Measurements from ENCODE around the gene BCL6. TPM values are rescaled to one million over a fixed set of nuclear protein-coding genes. Genes with fewer than 3 reads are reported as not detected.
A peak's percentile ranks its signal among the peaks of the same experiment; 100 is the strongest.

The BCL6 gene
- total RNA-seq, 1 donor from 2014 or later = 29.2 TPM

- no peaks in the 10 kb centered on the region for H3K9me3 Mint-ChIP-seq
- no peaks in the 10 kb centered on the region for H3K27me3 Mint-ChIP-seq (ENCODE audit: low read depth)
- peak overlapping the region; percentile 49 for H3K4me3 Mint-ChIP-seq
- H3K36me3 Mint-ChIP-seq = no peaks in the 10 kb centered on the region
- peak; percentile 87 to 96 for DNase-seq (ENCODE audit: low spot score in 2 of 2, unreplicated experiment in 2 of 2)
- peak; percentile 95 for TF ChIP-seq CTCF (IDR thresholded peaks at IDR 0.05; ENCODE audit: unreplicated experiment)
- peaks cover 63% of the 10 kb centered on the region for H3K4me1 Mint-ChIP-seq
- H3K27ac Mint-ChIP-seq = peak overlapping the region; percentile 100
Observed at GRCh38 chr3:187748050-187748481, 2.8 kb upstream of the BCL6 start.

GRCh38 chr3:187747506-187747905 lies 2.2 kb upstream of the BCL6 start:
- no peaks in the 10 kb centered on the region for H3K27me3 Mint-ChIP-seq (ENCODE audit: low read depth)
- peak overlapping the region; percentile 100 for H3K27ac Mint-ChIP-seq
- H3K4me3 Mint-ChIP-seq = no peak overlapping the region
- no peaks in the 10 kb centered on the region for H3K9me3 Mint-ChIP-seq
- no peaks in the 10 kb centered on the region for H3K36me3 Mint-ChIP-seq
- H3K4me1 Mint-ChIP-seq = peaks cover 68% of the 10 kb centered on the region
- no peak for TF ChIP-seq CTCF (IDR thresholded peaks at IDR 0.05; ENCODE audit: unreplicated experiment)
- DNase-seq (ENCODE audit: low spot score in 2 of 2, unreplicated experiment in 2 of 2) = no peak

GRCh38 chr3:187746442-187747281 lies 1.4 kb upstream of the BCL6 start:
- Mint-ChIP-seq H3K27ac (peak overlapping the region; percentile 100), H3K4me1 (peaks cover 76% of the 10 kb centered on the region), H3K27me3 (ENCODE audit: low read depth) (no peaks in the 10 kb centered on the region), H3K9me3 (no peaks in the 10 kb centered on the region), H3K36me3 (no peaks in the 10 kb centered on the region), H3K4me3 (peak overlapping the region; percentile 95)
- no peak for DNase-seq (ENCODE audit: low spot score in 2 of 2, unreplicated experiment in 2 of 2)
- no peak for TF ChIP-seq CTCF (IDR thresholded peaks at IDR 0.05; ENCODE audit: unreplicated experiment)

GRCh38 chr3:187746059-187746441 lies 782 bp upstream of the BCL6 start:
- no peak for DNase-seq (ENCODE audit: low spot score in 2 of 2, unreplicated experiment in 2 of 2)
- H3K27me3 Mint-ChIP-seq (ENCODE audit: low read depth) = no peaks in the 10 kb centered on the region
- H3K27ac Mint-ChIP-seq = peak overlapping the region; percentile 100
- no peaks in the 10 kb centered on the region for H3K9me3 Mint-ChIP-seq
- TF ChIP-seq CTCF (IDR thresholded peaks at IDR 0.05; ENCODE audit: unreplicated experiment) = no peak
- no peaks in the 10 kb centered on the region for H3K36me3 Mint-ChIP-seq
- H3K4me3 Mint-ChIP-seq = peak overlapping the region; percentile 95
- H3K4me1 Mint-ChIP-seq = peaks cover 75% of the 10 kb centered on the region

- H3K4me1 Mint-ChIP-seq = peaks cover 73% of the 10 kb centered on the region
- H3K36me3 Mint-ChIP-seq = no peaks in the 10 kb centered on the region
- peak overlapping the region; percentile 95 for H3K4me3 Mint-ChIP-seq
- H3K27me3 Mint-ChIP-seq (ENCODE audit: low read depth) = no peaks in the 10 kb centered on the region
- H3K9me3 Mint-ChIP-seq = no peaks in the 10 kb centered on the region
- peak in 1 of 2 experiments; percentile 61 for DNase-seq (ENCODE audit: low spot score in 2 of 2, unreplicated experiment in 2 of 2)
- H3K27ac Mint-ChIP-seq = peak overlapping the region; percentile 100
- TF ChIP-seq CTCF (IDR thresholded peaks at IDR 0.05; ENCODE audit: unreplicated experiment) = no peak
Observed at GRCh38 chr3:187744169-187745151, 808 bp downstream of the BCL6 start.
